NCI-H2196 treated with DMSO at 0.1 percent for 48 hours (cell line): Measurements from ENCODE around the gene SCARB1.
"Not testable (repeated sequence)": the region's sequence is repeated elsewhere in the genome, so short reads cannot be mapped to it uniquely, and the experiment has no call there.

Source experiments
- DNase-seq: peaks from one replicate; lab custom pipeline; 2025; ENCODE audit not compliant: unreplicated experiment; lab: John Stamatoyannopoulos, UW

The SCARB1 gene, protein sequence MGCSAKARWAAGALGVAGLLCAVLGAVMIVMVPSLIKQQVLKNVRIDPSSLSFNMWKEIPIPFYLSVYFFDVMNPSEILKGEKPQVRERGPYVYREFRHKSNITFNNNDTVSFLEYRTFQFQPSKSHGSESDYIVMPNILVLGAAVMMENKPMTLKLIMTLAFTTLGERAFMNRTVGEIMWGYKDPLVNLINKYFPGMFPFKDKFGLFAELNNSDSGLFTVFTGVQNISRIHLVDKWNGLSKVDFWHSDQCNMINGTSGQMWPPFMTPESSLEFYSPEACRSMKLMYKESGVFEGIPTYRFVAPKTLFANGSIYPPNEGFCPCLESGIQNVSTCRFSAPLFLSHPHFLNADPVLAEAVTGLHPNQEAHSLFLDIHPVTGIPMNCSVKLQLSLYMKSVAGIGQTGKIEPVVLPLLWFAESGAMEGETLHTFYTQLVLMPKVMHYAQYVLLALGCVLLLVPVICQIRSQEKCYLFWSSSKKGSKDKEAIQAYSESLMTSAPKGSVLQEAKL

GRCh38 chr12:124863416-124864325, at the start of gene SCARB1:
TSS of gene SCARB1 (minus strand) at chr12:124863864. CDS start at chr12:124863720, 144 bp downstream.
- DNase-seq = peak; percentile 69

DNA sequence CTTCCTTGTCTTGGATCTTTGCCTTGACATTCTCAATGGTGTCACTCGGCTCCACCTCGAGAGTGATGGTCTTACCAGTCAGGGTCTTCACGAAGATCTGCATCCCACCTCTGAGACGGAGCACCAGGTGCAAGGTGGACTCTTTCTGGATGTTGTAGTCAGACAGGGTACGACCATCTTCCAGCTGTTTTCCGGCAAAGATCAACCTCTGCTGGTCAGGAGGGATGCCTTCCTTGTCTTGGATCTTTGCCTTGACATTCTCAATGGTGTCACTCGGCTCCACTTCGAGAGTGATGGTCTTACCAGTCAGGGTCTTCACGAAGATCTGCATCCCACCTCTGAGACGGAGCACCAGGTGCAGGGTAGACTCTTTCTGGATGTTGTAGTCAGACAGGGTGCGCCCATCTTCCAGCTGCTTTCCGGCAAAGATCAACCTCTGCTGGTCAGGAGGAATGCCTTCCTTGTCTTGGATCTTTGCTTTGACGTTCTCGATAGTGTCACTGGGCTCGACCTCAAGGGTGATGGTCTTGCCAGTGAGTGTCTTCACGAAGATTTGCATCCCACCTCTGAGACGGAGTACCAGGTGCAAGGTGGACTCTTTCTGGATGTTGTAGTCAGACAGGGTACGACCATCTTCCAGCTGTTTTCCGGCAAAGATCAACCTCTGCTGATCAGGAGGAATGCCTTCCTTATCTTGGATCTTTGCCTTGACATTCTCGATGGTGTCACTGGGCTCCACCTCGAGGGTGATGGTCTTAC, 49.0 kb upstream of the SCARB1 start:
- DNase-seq = not testable (repeated sequence)

DNA sequence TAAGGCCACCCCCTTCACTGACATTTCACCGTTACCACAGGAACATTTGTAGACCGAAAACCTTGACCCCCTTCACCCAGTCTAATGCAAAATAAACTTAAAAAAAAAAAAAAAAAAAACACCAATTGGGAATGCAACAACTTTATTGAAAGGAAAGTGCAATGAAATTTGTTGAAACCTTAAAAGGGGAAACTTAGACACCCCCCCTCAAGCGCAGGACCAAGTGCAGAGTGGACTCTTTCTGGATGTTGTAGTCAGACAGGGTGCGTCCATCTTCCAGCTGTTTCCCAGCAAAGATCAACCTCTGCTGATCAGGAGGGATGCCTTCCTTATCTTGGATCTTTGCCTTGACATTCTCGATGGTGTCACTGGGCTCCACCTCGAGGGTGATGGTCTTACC, 47.9 kb upstream of the SCARB1 start:
- not testable (repeated sequence) for DNase-seq

- DNase-seq = no peak
Observed at GRCh38 chr12:124910561-124911478, 47.2 kb upstream of the SCARB1 start.

- no peak for DNase-seq
Observed at GRCh38 chr12:124909831-124910560, 46.3 kb upstream of the SCARB1 start.

GRCh38 chr12:124906606-124907261, 43.1 kb upstream of the SCARB1 start:
- no peak for DNase-seq

DNA sequence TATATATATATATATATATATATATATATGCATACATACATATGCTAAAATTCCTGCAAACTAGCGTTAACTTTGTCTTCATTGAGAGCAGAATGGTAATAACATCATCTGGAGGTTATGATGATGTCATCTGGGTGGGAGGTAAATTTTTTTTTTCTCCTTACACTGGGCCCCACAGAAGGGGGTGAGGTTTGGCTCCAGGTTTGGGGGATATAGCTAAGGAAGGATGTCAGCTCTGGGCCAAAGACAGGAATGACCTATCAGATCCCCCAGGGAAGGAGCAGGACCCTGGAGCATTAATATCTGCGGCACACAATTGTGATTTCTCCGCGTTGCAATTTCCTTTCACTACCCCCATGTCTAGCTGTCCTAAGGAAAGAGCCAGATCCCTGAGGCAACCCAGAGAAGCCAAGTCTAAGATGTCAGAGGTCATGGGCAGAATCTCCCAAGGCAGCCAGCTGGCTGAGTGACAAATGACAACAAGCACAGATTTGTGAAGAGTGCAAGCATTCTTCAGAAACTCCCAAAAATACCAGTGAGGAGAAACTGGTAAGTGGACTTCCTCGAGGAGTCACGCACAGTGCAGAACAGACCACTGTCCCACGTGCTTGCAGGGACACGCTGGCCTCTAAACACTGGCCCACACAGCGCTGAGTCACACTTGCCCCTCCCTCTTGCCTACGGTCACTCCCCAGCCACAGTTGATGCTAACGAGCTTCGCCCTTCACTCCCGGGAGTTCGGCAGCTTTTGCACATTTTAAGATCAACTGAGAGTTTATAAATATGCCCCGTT, 40.8 kb upstream of the SCARB1 start:
- no peak for DNase-seq

DNA sequence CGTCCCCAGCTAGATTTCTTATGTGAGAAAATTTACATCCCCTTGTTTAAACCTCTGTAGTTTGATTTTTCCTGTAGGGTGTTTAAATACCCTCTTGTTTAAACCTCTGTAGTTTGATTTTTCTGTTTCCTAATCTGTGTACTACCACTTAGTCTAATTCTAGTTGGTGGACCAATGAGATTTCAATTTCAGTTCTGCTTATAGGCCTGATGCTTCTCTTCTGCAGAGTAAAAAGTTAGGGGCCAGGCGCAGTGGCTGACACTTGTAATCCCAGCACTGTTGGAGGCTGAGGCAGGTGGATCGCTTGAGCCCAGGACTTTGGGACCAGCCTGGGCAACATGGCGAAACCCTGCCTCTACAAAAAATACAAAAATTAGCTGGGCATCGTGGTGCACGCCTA, 39.3 kb upstream of the SCARB1 start:
- DNase-seq = no peak

- no peak for DNase-seq
Observed at GRCh38 chr12:124901003-124901402, 37.3 kb upstream of the SCARB1 start.

DNA sequence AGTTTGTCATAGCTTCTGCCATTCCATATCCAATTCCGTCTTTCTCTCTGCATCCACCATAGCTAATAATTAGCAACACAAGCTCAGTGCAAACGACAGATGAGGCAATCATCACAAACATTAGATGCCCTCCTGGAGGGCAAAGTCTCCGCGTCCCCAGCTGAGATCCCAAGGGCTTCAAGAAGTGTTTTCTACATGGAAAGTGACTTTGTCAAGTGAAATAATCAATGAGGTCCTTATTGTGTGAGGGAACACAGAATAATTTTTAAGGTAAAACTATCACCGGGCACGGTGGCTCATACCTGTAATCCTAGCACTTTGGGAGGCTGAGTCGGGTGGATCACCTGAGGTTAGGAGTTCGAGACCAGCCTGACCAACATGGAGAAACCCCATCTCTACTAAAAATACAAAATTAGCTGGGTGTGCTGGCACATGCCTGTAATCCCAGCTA, 36.7 kb upstream of the SCARB1 start:
- DNase-seq = not testable (repeated sequence)

DNA sequence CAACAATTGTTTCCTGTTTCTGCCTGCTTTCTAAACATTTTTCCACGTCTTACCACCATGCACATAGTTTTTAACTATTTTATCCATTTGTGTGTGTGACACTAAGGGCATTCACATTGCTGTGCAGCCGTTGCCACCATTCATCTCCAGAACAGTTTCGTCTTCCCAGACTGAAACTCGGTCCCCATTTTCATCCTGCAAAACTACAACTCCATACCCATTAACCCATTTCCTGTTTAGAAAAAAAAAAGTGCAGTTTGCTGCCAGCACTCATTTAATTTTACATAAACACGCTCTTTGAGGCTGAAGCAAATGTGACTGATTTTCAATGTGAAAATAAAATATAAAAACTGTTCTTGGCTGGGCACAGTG, 35.2 kb upstream of the SCARB1 start:
- DNase-seq = no peak

GRCh38 chr12:124898200-124898922, 34.7 kb upstream of the SCARB1 start:
- no peak for DNase-seq

GRCh38 chr12:124896461-124896860, 32.8 kb upstream of the SCARB1 start:
- DNase-seq = no peak

GRCh38 chr12:124893792-124894516, 30.3 kb upstream of the SCARB1 start:
- no peak for DNase-seq

- DNase-seq = no peak
Observed at GRCh38 chr12:124888260-124888659, 24.6 kb upstream of the SCARB1 start.

DNA sequence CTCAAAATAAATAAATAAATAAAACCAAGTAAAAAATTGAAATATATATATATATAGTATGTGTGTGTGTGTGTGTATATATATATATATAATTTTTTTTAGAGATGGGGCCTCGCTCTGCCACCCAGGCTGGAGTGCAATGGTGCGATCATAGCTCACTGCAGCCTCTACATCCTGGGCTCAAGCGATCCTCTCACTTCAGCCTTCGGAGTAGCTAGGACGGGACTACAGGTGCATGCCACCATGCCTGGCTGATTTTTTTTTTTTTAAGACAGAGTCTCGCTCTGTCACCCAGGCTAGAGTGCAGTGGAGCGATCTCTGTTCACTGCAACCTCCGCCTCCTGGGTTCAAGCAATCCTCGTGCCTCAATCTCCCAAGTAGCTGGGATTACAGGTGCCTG, 24.1 kb upstream of the SCARB1 start:
- DNase-seq = not testable (repeated sequence)
